ENCODE data around the gene GATC.

GRCh38 chr12:120480211-120480610, 34.0 kb downstream of the GATC start:
- TF ChIP-seq TAF1 (IDR thresholded peaks at IDR 0.05; ENCODE audit: borderline replicate concordance, low read depth, low read length), result no peak
- TF ChIP-seq POLR2AphosphoS5 (IDR thresholded peaks at IDR 0.05; ENCODE audit: low read depth, low read length), result no peak
- no peak for TF ChIP-seq POLR2A (IDR thresholded peaks at IDR 0.05; ENCODE audit: low read depth, low read length)
